ENCODE measurements around the gene FBXL17.
A peak's percentile ranks its signal among the peaks of the same experiment; 100 is the strongest.

Gene FBXL17

GRCh38 chr5:107977550-107978071, 404.3 kb downstream of the FBXL17 start:
- Mint-ChIP-seq H3K27ac (peak overlapping the region in 1 of 2 donors; percentile 33), H3K4me3 (no peak overlapping the region)
- ATAC-seq, result no peak

GRCh38 chr5:107975568-107975967, 406.3 kb downstream of the FBXL17 start:
- H3K4me3 Mint-ChIP-seq, result no peak overlapping the region
- DNase-seq, result no peak
- H3K27ac Mint-ChIP-seq, result no peak overlapping the region
- no peaks in the 10 kb centered on the region for H3K9me3 Mint-ChIP-seq
- no peaks in the 10 kb centered on the region for H3K4me1 Mint-ChIP-seq
- ATAC-seq, result no peak
- H3K27me3 Mint-ChIP-seq, result no peaks in the 10 kb centered on the region

More at GRCh38 chr5:107977550-107978071, 404.3 kb downstream of the FBXL17 start:
- peaks cover 5% of the 10 kb centered on the region for H3K4me1 Mint-ChIP-seq
- DNase-seq, result no peak
- no peaks in the 10 kb centered on the region for H3K9me3 Mint-ChIP-seq
- no peaks in the 10 kb centered on the region for H3K27me3 Mint-ChIP-seq

GRCh38 chr5:107971846-107972245, 410.1 kb downstream of the FBXL17 start:
- no peaks in the 10 kb centered on the region for H3K9me3 Mint-ChIP-seq
- no peaks in the 10 kb centered on the region for H3K4me1 Mint-ChIP-seq
- DNase-seq, result no peak
- H3K27ac Mint-ChIP-seq, result no peak overlapping the region
- H3K4me3 Mint-ChIP-seq, result no peak overlapping the region
- ATAC-seq, result no peak
- H3K27me3 Mint-ChIP-seq, result no peaks in the 10 kb centered on the region

GRCh38 chr5:107969847-107970246, 412.1 kb downstream of the FBXL17 start:
- H3K27ac Mint-ChIP-seq, result no peak overlapping the region

GRCh38 chr5:107968998-107969397, 412.9 kb downstream of the FBXL17 start:
- Mint-ChIP-seq H3K27ac (no peak overlapping the region), H3K4me1 (no peaks in the 10 kb centered on the region), H3K4me3 (no peak overlapping the region), H3K27me3 (no peaks in the 10 kb centered on the region), H3K9me3 (no peaks in the 10 kb centered on the region)
- DNase-seq, result no peak
- no peak for ATAC-seq

More at GRCh38 chr5:107969847-107970246, 412.1 kb downstream of the FBXL17 start:
- no peaks in the 10 kb centered on the region for H3K4me1 Mint-ChIP-seq
- ATAC-seq (no peak), DNase-seq (no peak)
- no peak overlapping the region for H3K4me3 Mint-ChIP-seq
- no peaks in the 10 kb centered on the region for H3K27me3 Mint-ChIP-seq
- H3K9me3 Mint-ChIP-seq, result no peaks in the 10 kb centered on the region

GRCh38 chr5:107968406-107968843, 413.5 kb downstream of the FBXL17 start:
- no peaks in the 10 kb centered on the region for H3K4me1 Mint-ChIP-seq
- DNase-seq, result no peak
- H3K27me3 Mint-ChIP-seq, result no peaks in the 10 kb centered on the region
- no peaks in the 10 kb centered on the region for H3K9me3 Mint-ChIP-seq
- no peak overlapping the region for H3K4me3 Mint-ChIP-seq
- ATAC-seq, result no peak
- no peak overlapping the region for H3K27ac Mint-ChIP-seq

GRCh38 chr5:107966201-107966600, 415.7 kb downstream of the FBXL17 start:
- no peak overlapping the region for H3K27ac Mint-ChIP-seq
- no peaks in the 10 kb centered on the region for H3K4me1 Mint-ChIP-seq
- no peaks in the 10 kb centered on the region for H3K27me3 Mint-ChIP-seq
- H3K4me3 Mint-ChIP-seq, result no peak overlapping the region
- no peak for DNase-seq
- no peak for ATAC-seq
- H3K9me3 Mint-ChIP-seq, result no peaks in the 10 kb centered on the region

- peaks cover 12% of the 10 kb centered on the region for H3K4me1 Mint-ChIP-seq
- no peaks in the 10 kb centered on the region for H3K9me3 Mint-ChIP-seq
These were observed 417.2 kb downstream of the FBXL17 start for GRCh38 chr5:107964722-107965121.

GRCh38 chr5:107959573-107960279, 422.2 kb downstream of the FBXL17 start:
- Mint-ChIP-seq H3K27me3 (no peaks in the 10 kb centered on the region), H3K9me3 (no peaks in the 10 kb centered on the region), H3K4me1 (peaks cover 27% of the 10 kb centered on the region), H3K4me3 (no peak overlapping the region), H3K27ac (peak overlapping the region in 1 of 2 donors; percentile 84)
- DNase-seq, result no peak
- no peak for ATAC-seq

More at GRCh38 chr5:107964722-107965121, 417.2 kb downstream of the FBXL17 start:
- DNase-seq, result no peak
- Mint-ChIP-seq H3K27ac (peak overlapping the region in 1 of 2 donors; percentile 54), H3K4me3 (no peak overlapping the region), H3K27me3 (no peaks in the 10 kb centered on the region)
- ATAC-seq, result no peak

GRCh38 chr5:107958861-107959260, 423.0 kb downstream of the FBXL17 start:
- H3K9me3 Mint-ChIP-seq, result no peaks in the 10 kb centered on the region
- peaks cover 27% of the 10 kb centered on the region for H3K4me1 Mint-ChIP-seq
- no peaks in the 10 kb centered on the region for H3K27me3 Mint-ChIP-seq
- no peak for ATAC-seq
- no peak for DNase-seq
- no peak overlapping the region for H3K4me3 Mint-ChIP-seq
- H3K27ac Mint-ChIP-seq, result no peak overlapping the region

- no peak for DNase-seq
- Mint-ChIP-seq H3K4me3 (no peak overlapping the region), H3K27ac (no peak overlapping the region), H3K9me3 (no peaks in the 10 kb centered on the region), H3K4me1 (peaks cover 27% of the 10 kb centered on the region), H3K27me3 (no peaks in the 10 kb centered on the region)
- ATAC-seq, result no peak
These were observed 423.5 kb downstream of the FBXL17 start for GRCh38 chr5:107958432-107958831.

GRCh38 chr5:107957051-107957450, 424.8 kb downstream of the FBXL17 start:
- H3K4me3 Mint-ChIP-seq, result no peak overlapping the region
- ATAC-seq, result no peak
- no peaks in the 10 kb centered on the region for H3K27me3 Mint-ChIP-seq
- no peaks in the 10 kb centered on the region for H3K9me3 Mint-ChIP-seq
- H3K4me1 Mint-ChIP-seq, result peaks cover 27% of the 10 kb centered on the region
- no peak overlapping the region for H3K27ac Mint-ChIP-seq
- no peak for DNase-seq

GRCh38 chr5:107955321-107955720, 426.6 kb downstream of the FBXL17 start:
- ATAC-seq (no peak), DNase-seq (no peak)
- Mint-ChIP-seq H3K27me3 (no peaks in the 10 kb centered on the region), H3K4me1 (peaks cover 19% of the 10 kb centered on the region), H3K9me3 (no peaks in the 10 kb centered on the region), H3K27ac (no peak overlapping the region), H3K4me3 (no peak overlapping the region)

GRCh38 chr5:107954254-107954653, 427.6 kb downstream of the FBXL17 start:
- DNase-seq (no peak), ATAC-seq (no peak)
- H3K4me3 Mint-ChIP-seq, result no peak overlapping the region
- H3K4me1 Mint-ChIP-seq, result peaks cover 25% of the 10 kb centered on the region
- H3K27ac Mint-ChIP-seq, result no peak overlapping the region
- H3K27me3 Mint-ChIP-seq, result no peaks in the 10 kb centered on the region
- no peaks in the 10 kb centered on the region for H3K9me3 Mint-ChIP-seq

- Mint-ChIP-seq H3K4me1 (peaks cover 18% of the 10 kb centered on the region), H3K27ac (no peak overlapping the region), H3K27me3 (no peaks in the 10 kb centered on the region), H3K4me3 (no peak overlapping the region), H3K9me3 (no peaks in the 10 kb centered on the region)
- DNase-seq (no peak), ATAC-seq (no peak)
These were observed 429.4 kb downstream of the FBXL17 start for GRCh38 chr5:107952450-107952849.

GRCh38 chr5:107951309-107951708, 430.6 kb downstream of the FBXL17 start:
- no peak overlapping the region for H3K27ac Mint-ChIP-seq
- no peaks in the 10 kb centered on the region for H3K27me3 Mint-ChIP-seq
- no peak overlapping the region for H3K4me3 Mint-ChIP-seq
- H3K4me1 Mint-ChIP-seq, result peaks cover 13% of the 10 kb centered on the region
- DNase-seq, result no peak
- no peak for ATAC-seq
- H3K9me3 Mint-ChIP-seq, result no peaks in the 10 kb centered on the region

GRCh38 chr5:107950776-107951175, 431.1 kb downstream of the FBXL17 start:
- Mint-ChIP-seq H3K9me3 (no peaks in the 10 kb centered on the region), H3K4me1 (peaks cover 13% of the 10 kb centered on the region), H3K27ac (no peak overlapping the region), H3K27me3 (no peaks in the 10 kb centered on the region), H3K4me3 (no peak overlapping the region)
- no peak for ATAC-seq
- no peak for DNase-seq
